Measurements from ENCODE around the gene KIAA1549. TPM values are rescaled to one million over a fixed set of nuclear protein-coding genes. Genes with fewer than 3 reads are reported as not detected.

Gene KIAA1549
- total and polyA plus RNA-seq, 2 of the 8 experiments (the other 6 are each of a cell fraction or from before 2014, with no cell fraction given), result 6.5 to 17.3 TPM

DNA sequence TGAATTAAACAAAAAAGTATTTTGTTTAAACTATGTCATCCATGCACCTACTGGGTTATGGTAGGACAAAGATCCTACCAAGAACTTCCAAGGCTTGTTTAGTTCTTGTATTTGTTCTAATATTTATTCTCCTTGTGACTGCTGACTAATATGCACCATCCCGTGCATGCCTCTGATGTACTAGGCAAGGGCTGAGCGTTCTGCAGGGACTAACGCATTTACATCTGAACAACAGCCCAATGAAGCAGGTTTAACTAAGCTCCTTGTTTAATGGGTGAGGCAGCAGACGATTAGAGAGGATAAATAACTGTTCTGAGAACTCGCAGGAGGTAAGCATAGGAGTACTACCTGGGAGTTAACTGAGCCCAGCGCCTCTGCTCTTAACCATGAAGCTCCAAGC lies 64.9 kb downstream of the KIAA1549 start (continued):
- TF ChIP-seq EP300 (IDR thresholded peaks at IDR 0.05; ENCODE audit: borderline replicate concordance in 1 of 2, low read depth in 2 of 2, low read length in 2 of 2), result no peak
- TF ChIP-seq, protein P1, sequence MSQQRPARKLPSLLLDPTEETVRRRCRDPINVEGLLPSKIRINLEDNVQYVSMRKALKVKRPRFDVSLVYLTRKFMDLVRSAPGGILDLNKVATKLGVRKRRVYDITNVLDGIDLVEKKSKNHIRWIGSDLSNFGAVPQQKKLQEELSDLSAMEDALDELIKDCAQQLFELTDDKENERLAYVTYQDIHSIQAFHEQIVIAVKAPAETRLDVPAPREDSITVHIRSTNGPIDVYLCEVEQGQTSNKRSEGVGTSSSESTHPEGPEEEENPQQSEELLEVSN (IDR thresholded peaks at IDR 0.05), result no peak

All from H1 (cell line).